Esophagus muscularis mucosa (tissue), 4 donors: ENCODE measurements around the gene CMYA5. TPM values are rescaled to one million over a fixed set of nuclear protein-coding genes. Genes with fewer than 3 reads are reported as not detected.

Experiments
- DNase-seq: peaks from one replicate; pipeline ENCODE4 v3.0.0-alpha.2; 2017; ENCODE audit errors: extremely low spot score
- H3K27ac ChIP-seq, 4 donors: fragments of 200-600 bp; sonication (generic); replicated peaks in 1 of 4; 1 replicate in 3 of 4; 2 replicates in 1 of 4; pipeline ENCODE4 v1.5.1; 2016 to 2019; ENCODE audit warnings: mild to moderate bottlenecking in 1 of 4
- H3K27me3 ChIP-seq, 4 donors: fragments of 200-600 bp; sonication (generic); one replicate each; pipeline versions ENCODE4 v1.5.1 to v1.6.0; 2016 to 2019
- H3K36me3 ChIP-seq, 4 donors: fragments of 200-600 bp; sonication (generic); one replicate each; pipeline ENCODE4 v1.5.1; 2016 to 2019
- H3K4me1 ChIP-seq, 4 donors: fragments of 200-600 bp; sonication (generic); one replicate each; pipeline ENCODE4 v1.5.1; 2016 to 2019
- H3K4me3 ChIP-seq, 4 donors: fragments of 200-600 bp; sonication (generic); 1 replicate in 2 of 4; 2 replicates in 2 of 4; pipeline ENCODE4 v1.5.1; 2016 to 2019; ENCODE audit warnings: mild to moderate bottlenecking in 4 of 4, moderate library complexity in 1 of 4
- H3K9me3 ChIP-seq, 4 donors: fragments of 200-600 bp; sonication (generic); 1 replicate in 3 of 4; 2 replicates in 1 of 4; pipeline ENCODE4 v1.5.1; 2016 to 2019
- EP300 ChIP-seq: sonication (generic); formaldehyde crosslinking; IDR thresholded peaks from one replicate; pipeline ENCODE4 v1.6.1; 2017; ENCODE audit warnings: antibody characterized with exemption
- POLR2A ChIP-seq: fragments of 450-650 bp; IDR thresholded peaks from one replicate; pipeline ENCODE4 v1.6.1; 2017; ENCODE audit warnings: antibody characterized with exemption, moderate library complexity, mild to moderate bottlenecking, low read depth
- POLR2AphosphoS5 ChIP-seq, 2 donors: sonication (generic); formaldehyde crosslinking; IDR thresholded peaks; one replicate each; pipeline ENCODE4 v1.6.1; 2017; ENCODE audit warnings: antibody characterized with exemption in 2 of 2
- WGBS: methylation state at CpG from one replicate; pipeline ENCODE4 v1.1.5; 2018; 5-methylcytosine and 5-hydroxymethylcytosine counted together
- intact Hi-C: fragments of 100-400 bp; cut with DNase I; formaldehyde crosslinking; loops from one replicate; pipeline ENCODE4 v1.15.1; 2023
- total RNA-seq, 4 donors: library from RNA; depleted of rRNA; stranded (reverse); fragments of >200 nt; gene quantifications; one replicate each; pipeline versions ENCODE4 v1.1.0 to v1.2.1, GENCODE V29; 2016
- TF ChIP-seq, protein P1 (sequence below), 3 experiments: fragments of 200-600 bp in 2 of 3; fragments of 450-650 bp in 1 of 3; sonication (generic) in 2 of 3; IDR thresholded peaks; one replicate each; pipeline ENCODE4 v1.5.1; 2017 to 2019; ENCODE audit warnings: antibody characterized with exemption in 3 of 3, mild to moderate bottlenecking in 2 of 3, moderate library complexity in 1 of 3

CMYA5 gene
- total RNA-seq, 4 donors from 2014 or later, result 4.2 to 8.4 (median 4.9) TPM

DNA sequence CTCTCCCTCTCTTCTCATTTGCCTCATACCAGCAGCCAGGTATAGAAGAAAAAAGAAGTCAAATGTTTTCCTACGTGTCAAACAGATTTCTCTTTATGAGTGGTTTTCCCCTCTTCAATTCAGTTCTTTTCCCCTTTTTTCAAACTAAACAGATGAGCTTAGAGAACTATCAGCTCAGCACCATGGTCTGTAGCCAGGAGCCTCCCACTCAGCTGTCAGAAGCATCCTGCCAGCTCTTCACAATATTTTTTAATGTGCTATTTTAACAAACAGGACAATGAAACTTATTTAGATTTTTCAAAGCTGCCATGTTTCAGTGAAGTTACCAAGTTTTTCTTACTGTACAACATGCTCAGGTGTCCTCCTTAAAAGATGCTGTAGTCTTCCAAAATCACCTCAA, 63.5 kb downstream of the CMYA5 start:
- DNase-seq, result no peak
- 69% methylated on average over 1 of the region's 1 CpG for WGBS
- H3K9me3 ChIP-seq, result no peaks in the 10 kb centered on the region
- no peaks in the 10 kb centered on the region for H3K27me3 ChIP-seq
- intact Hi-C loops, result no loop called here
- H3K36me3 ChIP-seq, result peaks cover 0 to 34% (median 0%) of the 10 kb centered on the region in 4 donors
- no peak overlapping the region for H3K27ac ChIP-seq
- no peaks in the 10 kb centered on the region for H3K4me1 ChIP-seq
- TF ChIP-seq, protein P1, sequence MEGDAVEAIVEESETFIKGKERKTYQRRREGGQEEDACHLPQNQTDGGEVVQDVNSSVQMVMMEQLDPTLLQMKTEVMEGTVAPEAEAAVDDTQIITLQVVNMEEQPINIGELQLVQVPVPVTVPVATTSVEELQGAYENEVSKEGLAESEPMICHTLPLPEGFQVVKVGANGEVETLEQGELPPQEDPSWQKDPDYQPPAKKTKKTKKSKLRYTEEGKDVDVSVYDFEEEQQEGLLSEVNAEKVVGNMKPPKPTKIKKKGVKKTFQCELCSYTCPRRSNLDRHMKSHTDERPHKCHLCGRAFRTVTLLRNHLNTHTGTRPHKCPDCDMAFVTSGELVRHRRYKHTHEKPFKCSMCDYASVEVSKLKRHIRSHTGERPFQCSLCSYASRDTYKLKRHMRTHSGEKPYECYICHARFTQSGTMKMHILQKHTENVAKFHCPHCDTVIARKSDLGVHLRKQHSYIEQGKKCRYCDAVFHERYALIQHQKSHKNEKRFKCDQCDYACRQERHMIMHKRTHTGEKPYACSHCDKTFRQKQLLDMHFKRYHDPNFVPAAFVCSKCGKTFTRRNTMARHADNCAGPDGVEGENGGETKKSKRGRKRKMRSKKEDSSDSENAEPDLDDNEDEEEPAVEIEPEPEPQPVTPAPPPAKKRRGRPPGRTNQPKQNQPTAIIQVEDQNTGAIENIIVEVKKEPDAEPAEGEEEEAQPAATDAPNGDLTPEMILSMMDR (IDR thresholded peaks at IDR 0.05), result no peak
- TF ChIP-seq POLR2A, result no peak
- TF ChIP-seq EP300, result no peak
- no peak for TF ChIP-seq POLR2AphosphoS5 (IDR thresholded peaks at IDR 0.05)
- H3K4me3 ChIP-seq, result no peak overlapping the region

GRCh38 chr5:79753877-79754645, 64.4 kb downstream of the CMYA5 start:
- Histone ChIP-seq H3K27ac (no peak overlapping the region), H3K9me3 (no peaks in the 10 kb centered on the region), H3K36me3 (peaks cover 0 to 41% (median under 1%) of the 10 kb centered on the region in 4 donors), H3K4me3 (no peak overlapping the region), H3K4me1 (no peaks in the 10 kb centered on the region), H3K27me3 (no peaks in the 10 kb centered on the region)
- DNase-seq, result no peak
- 93% methylated on average over 8 of the region's 8 CpGs for WGBS
- TF ChIP-seq EP300 (no peak), POLR2A (no peak), POLR2AphosphoS5 (IDR thresholded peaks at IDR 0.05) (no peak)
- TF ChIP-seq, protein P1 (IDR thresholded peaks at IDR 0.05), result no peak
- intact Hi-C loops, result no loop called here

DNA sequence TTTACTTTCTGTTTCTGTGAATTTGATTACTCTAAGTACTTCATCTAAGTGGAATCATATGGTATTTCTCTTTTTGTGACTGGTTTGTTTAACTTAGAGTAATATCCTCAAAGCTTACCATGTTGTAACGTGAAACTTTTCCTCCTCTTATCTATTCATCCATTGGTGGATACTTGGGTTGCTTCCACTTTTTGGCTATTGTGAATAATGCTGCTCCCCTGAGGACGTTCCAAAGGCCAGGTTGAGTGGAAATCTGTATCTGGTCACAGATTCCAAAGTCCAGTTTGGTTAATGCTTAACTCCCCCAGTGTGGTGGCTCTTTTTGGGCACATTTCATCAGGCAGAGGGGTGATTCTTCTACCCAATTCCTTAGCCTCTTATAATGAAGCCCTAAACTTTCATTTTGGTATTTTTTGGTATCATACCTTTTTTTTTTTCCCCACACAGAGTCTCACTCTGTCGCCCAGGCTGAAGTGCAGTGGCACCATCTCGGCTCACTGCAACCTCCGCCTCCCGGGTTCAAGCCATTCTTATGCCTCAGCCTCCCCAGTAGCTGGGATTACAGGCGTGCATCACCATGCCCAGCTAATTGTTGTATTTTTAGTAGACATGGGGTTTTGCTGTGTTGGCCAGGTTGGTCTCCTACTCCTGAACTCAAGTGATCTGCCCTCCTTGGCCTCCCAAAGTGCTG, 65.4 kb downstream of the CMYA5 start:
- H3K36me3 ChIP-seq, result peaks cover 0 to 45% (median 5%) of the 10 kb centered on the region in 4 donors
- H3K4me1 ChIP-seq, result no peaks in the 10 kb centered on the region
- no peak overlapping the region for H3K4me3 ChIP-seq
- no peak for DNase-seq
- H3K9me3 ChIP-seq, result no peaks in the 10 kb centered on the region
- intact Hi-C loops, result no loop called here
- TF ChIP-seq POLR2A (no peak), EP300 (no peak), POLR2AphosphoS5 (IDR thresholded peaks at IDR 0.05) (no peak)
- TF ChIP-seq, protein P1 (IDR thresholded peaks at IDR 0.05), result no peak
- H3K27ac ChIP-seq, result no peak overlapping the region
- H3K27me3 ChIP-seq, result no peaks in the 10 kb centered on the region
- 96% methylated on average over 7 of the region's 7 CpGs for WGBS

DNA sequence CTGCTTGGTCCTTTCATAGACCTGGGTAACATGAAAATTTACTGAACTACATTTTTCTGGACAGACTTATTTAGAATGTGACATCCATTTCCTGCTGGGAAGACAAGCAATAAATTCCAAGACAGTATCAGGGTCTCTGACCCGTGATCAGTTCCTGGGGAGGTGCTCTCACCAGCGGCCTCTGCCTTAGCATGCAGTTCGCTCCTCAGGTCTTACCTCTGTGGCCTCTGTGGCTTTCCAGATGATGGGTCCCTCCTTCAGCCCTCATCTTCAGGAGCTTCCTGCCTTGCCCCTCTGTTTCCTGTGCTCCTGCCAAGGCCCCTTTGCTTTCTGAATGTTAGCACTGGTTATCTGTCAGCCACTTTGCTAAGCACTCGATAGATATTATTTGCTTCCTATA, 66.4 kb downstream of the CMYA5 start:
- 78% methylated on average over 4 of the region's 4 CpGs for WGBS
- no peak overlapping the region for H3K27ac ChIP-seq
- peaks cover 0 to 45% (median 7%) of the 10 kb centered on the region in 4 donors for H3K36me3 ChIP-seq
- TF ChIP-seq POLR2A (no peak), EP300 (no peak)
- intact Hi-C loops, result no loop called here
- no peaks in the 10 kb centered on the region for H3K9me3 ChIP-seq
- H3K4me3 ChIP-seq, result no peak overlapping the region
- DNase-seq, result no peak
- H3K27me3 ChIP-seq, result no peaks in the 10 kb centered on the region
- H3K4me1 ChIP-seq, result no peaks in the 10 kb centered on the region

DNA sequence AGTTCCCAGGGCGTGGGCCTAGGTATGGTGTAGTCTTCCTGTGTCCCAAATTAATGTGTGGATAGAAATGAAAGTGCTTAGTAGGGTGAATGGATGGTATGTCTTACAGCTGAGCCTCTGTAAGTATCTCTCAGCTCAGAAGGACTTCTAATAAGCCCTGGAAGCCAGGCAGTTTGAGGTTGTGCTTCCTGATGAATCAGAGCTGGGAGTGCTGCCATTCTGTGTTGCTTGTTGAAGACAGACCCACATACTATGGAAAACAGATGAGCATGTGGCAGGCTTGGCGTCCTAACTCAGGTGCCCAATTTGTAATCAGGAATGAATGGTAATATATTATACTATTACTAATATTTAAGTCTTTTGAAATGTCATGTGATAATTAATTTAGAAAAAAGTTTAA, 69.8 kb downstream of the CMYA5 start:
- Histone ChIP-seq H3K9me3 (no peaks in the 10 kb centered on the region), H3K27ac (no peak overlapping the region), H3K36me3 (peaks cover 0 to 65% (median 15%) of the 10 kb centered on the region in 4 donors), H3K4me3 (no peak overlapping the region), H3K4me1 (no peaks in the 10 kb centered on the region), H3K27me3 (no peaks in the 10 kb centered on the region)
- WGBS, result 84% methylated on average over 2 of the region's 2 CpGs
- intact Hi-C loops, result no loop called here
- no peak for TF ChIP-seq POLR2AphosphoS5 (IDR thresholded peaks at IDR 0.05)
- TF ChIP-seq, protein P1 (IDR thresholded peaks at IDR 0.05), result no peak
- TF ChIP-seq EP300, result no peak
- TF ChIP-seq POLR2A, result no peak
- DNase-seq, result no peak
